Measurements from ENCODE around the gene GPR17. TPM values are rescaled to one million over a fixed set of nuclear protein-coding genes. Genes with fewer than 3 reads are reported as not detected.

GPR17 gene
- total RNA-seq, 1 donor from 2014 or later = not detected

- H3F3A ChIP-seq (ENCODE audit: low read depth) = no peaks in the 10 kb centered on the region
- no peaks in the 10 kb centered on the region for H3K27me3 ChIP-seq
- H3K4me2 ChIP-seq = no peak overlapping the region
- Mint-ChIP-seq H3K36me3 (no peaks in the 10 kb centered on the region), H3K4me3 (no peak overlapping the region), H3K27me3 (ENCODE audit: insufficient read depth, low read depth) (peaks cover 3% of the 10 kb centered on the region), H3K4me1 (peaks cover 2% of the 10 kb centered on the region), H3K27ac (no peak overlapping the region), H3K9me3 (no peaks in the 10 kb centered on the region)
- DNase-seq (ENCODE audit: low spot score) = no peak
- H3K36me3 ChIP-seq = no peaks in the 10 kb centered on the region
- H3K79me2 ChIP-seq (ENCODE audit: low read depth) = no peaks in the 10 kb centered on the region
- TF ChIP-seq CTCF (IDR thresholded peaks at IDR 0.05) (no peak), EZH2 (IDR thresholded peaks at IDR 0.05) (no peak), EZH2phosphoT487 (IDR thresholded peaks at IDR 0.05) (no peak)
- H2AFZ ChIP-seq (replicated peaks) = no peak overlapping the region
- no peaks in the 10 kb centered on the region for H3K9me3 ChIP-seq (ENCODE audit: low read depth)
- H3K4me3 ChIP-seq = no peak overlapping the region
- no peak overlapping the region for H3K27ac ChIP-seq
- H4K20me1 ChIP-seq (ENCODE audit: low read depth) = no peaks in the 10 kb centered on the region
- no peak overlapping the region for H3K9ac ChIP-seq
- no peaks in the 10 kb centered on the region for H3K4me1 ChIP-seq
Observed at GRCh38 chr2:127622561-127623387, 23.2 kb upstream of the GPR17 start.

GRCh38 chr2:127623388-127624319 lies 22.3 kb upstream of the GPR17 start:
- no peak overlapping the region for H3K27ac Mint-ChIP-seq
- Histone ChIP-seq H3K27ac (no peak overlapping the region), H3K79me2 (ENCODE audit: low read depth) (no peaks in the 10 kb centered on the region), H3K4me2 (no peak overlapping the region), H3K27me3 (no peaks in the 10 kb centered on the region), H3K4me1 (no peaks in the 10 kb centered on the region), H3K9ac (no peak overlapping the region), H3K4me3 (no peak overlapping the region), H4K20me1 (ENCODE audit: low read depth) (no peaks in the 10 kb centered on the region), H3K36me3 (no peaks in the 10 kb centered on the region), H2AFZ (replicated peaks) (no peak overlapping the region), H3F3A (ENCODE audit: low read depth) (no peaks in the 10 kb centered on the region), H3K9me3 (ENCODE audit: low read depth) (no peaks in the 10 kb centered on the region)
- TF ChIP-seq EZH2phosphoT487 (IDR thresholded peaks at IDR 0.05) (no peak), EZH2 (IDR thresholded peaks at IDR 0.05) (no peak), CTCF (IDR thresholded peaks at IDR 0.05) (no peak)
- DNase-seq (ENCODE audit: low spot score) = no peak
- no peaks in the 10 kb centered on the region for H3K9me3 Mint-ChIP-seq
- H3K27me3 Mint-ChIP-seq (ENCODE audit: insufficient read depth, low read depth) = peaks cover 3% of the 10 kb centered on the region
- H3K4me1 Mint-ChIP-seq = peaks cover 2% of the 10 kb centered on the region
- H3K4me3 Mint-ChIP-seq = no peak overlapping the region
- H3K36me3 Mint-ChIP-seq = no peaks in the 10 kb centered on the region

GRCh38 chr2:127624320-127624755 lies 21.6 kb upstream of the GPR17 start:
- no peak for TF ChIP-seq CTCF (IDR thresholded peaks at IDR 0.05)
- TF ChIP-seq EZH2 (IDR thresholded peaks at IDR 0.05) = no peak
- no peak for TF ChIP-seq EZH2phosphoT487 (IDR thresholded peaks at IDR 0.05)
- no peaks in the 10 kb centered on the region for H3K27me3 ChIP-seq
- Mint-ChIP-seq H3K9me3 (no peaks in the 10 kb centered on the region), H3K4me3 (no peak overlapping the region), H3K4me1 (peaks cover 2% of the 10 kb centered on the region), H3K27me3 (ENCODE audit: insufficient read depth, low read depth) (peaks cover 3% of the 10 kb centered on the region), H3K36me3 (no peaks in the 10 kb centered on the region), H3K27ac (no peak overlapping the region)
- H3K36me3 ChIP-seq = no peaks in the 10 kb centered on the region
- no peak overlapping the region for H3K4me2 ChIP-seq
- H3K4me3 ChIP-seq = no peak overlapping the region
- H3K79me2 ChIP-seq (ENCODE audit: low read depth) = no peaks in the 10 kb centered on the region
- no peaks in the 10 kb centered on the region for H3K4me1 ChIP-seq
- H3F3A ChIP-seq (ENCODE audit: low read depth) = no peaks in the 10 kb centered on the region
- H4K20me1 ChIP-seq (ENCODE audit: low read depth) = no peaks in the 10 kb centered on the region
- no peaks in the 10 kb centered on the region for H3K9me3 ChIP-seq (ENCODE audit: low read depth)
- H2AFZ ChIP-seq (replicated peaks) = no peak overlapping the region
- H3K9ac ChIP-seq = no peak overlapping the region
- no peak for DNase-seq (ENCODE audit: low spot score)
- no peak overlapping the region for H3K27ac ChIP-seq
